ENCODE measurements around the gene NELL1. TPM values are rescaled to one million over a fixed set of nuclear protein-coding genes. Genes with fewer than 3 reads are reported as not detected.
A peak's percentile ranks its signal among the peaks of the same experiment; 100 is the strongest.

The NELL1 gene
- polyA plus RNA-seq, 2 of the 4 experiments (the other 2 are of a cell fraction) = not detected

DNA sequence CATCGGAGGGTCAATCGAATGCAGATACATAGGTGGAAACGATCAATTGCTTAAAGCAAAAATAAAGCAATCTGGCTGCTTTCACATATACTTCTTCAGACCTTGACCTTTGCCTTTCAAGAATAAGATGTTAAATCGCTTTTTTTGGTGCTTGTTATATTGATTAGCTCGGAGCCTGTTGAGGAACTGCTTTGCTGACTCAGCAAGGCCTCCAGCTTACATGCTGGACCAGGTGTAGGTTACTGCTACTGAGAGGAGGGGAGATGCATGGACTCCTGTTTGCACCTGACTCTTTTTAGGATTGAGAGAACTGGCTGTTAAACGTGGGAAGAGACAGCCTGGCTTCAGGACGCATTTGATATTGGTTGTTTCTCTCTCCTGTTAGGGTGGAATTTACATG is 31.3 kb upstream of the NELL1 start:
- WGBS (ENCODE audit: missing lambda C conversion rate) = 31% methylated on average over 7 of the region's 7 CpGs
- Histone ChIP-seq H3K27ac (no peak overlapping the region), H3K9me3 (no peaks in the 10 kb centered on the region), H3K4me3 (no peak overlapping the region), H3K4me2 (no peak overlapping the region), H3K4me1 (no peaks in the 10 kb centered on the region)
- TF ChIP-seq, protein P1, sequence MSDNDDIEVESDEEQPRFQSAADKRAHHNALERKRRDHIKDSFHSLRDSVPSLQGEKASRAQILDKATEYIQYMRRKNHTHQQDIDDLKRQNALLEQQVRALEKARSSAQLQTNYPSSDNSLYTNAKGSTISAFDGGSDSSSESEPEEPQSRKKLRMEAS (IDR thresholded peaks at IDR 0.05) = no peak
- TF ChIP-seq HOXB13 (CRISPR knock-in tag; IDR thresholded peaks at IDR 0.05; ENCODE audit: low read depth) = no peak
- no peak for TF ChIP-seq TFCP2L1 (CRISPR knock-in tag; IDR thresholded peaks at IDR 0.05)
- peak; percentile 88 for TF ChIP-seq MAFK (IDR thresholded peaks at IDR 0.05; ENCODE audit: partially characterized antibody)
- TF ChIP-seq EHMT2 (IDR thresholded peaks at IDR 0.05; ENCODE audit: low read depth) = no peak
- no peak for TF ChIP-seq KDM1A (IDR thresholded peaks at IDR 0.05; ENCODE audit: low read depth)
- TF ChIP-seq RAD21 (conservative IDR thresholded peaks at IDR 0.05 in 1 of 2, IDR thresholded peaks at IDR 0.05 in 1 of 2) = no peak
- TF ChIP-seq PHF8 (IDR thresholded peaks at IDR 0.05; ENCODE audit: borderline replicate concordance, low read depth) = no peak
- ATAC-seq = no peak
- no peak for FAIRE-seq
- POLR2A ChIA-PET = no interaction called here
- DNase-seq (ENCODE audit: low read depth in 1 of 2, low spot score in 1 of 2) = no peak
- CTCF ChIA-PET = interaction anchor here (1.2 to 3.1 kb wide), 4 partner anchors 10 to 28 kb away, joined by 3 to 12 read pairs (median 4); no protein-coding TSS in a partner anchor

DNA sequence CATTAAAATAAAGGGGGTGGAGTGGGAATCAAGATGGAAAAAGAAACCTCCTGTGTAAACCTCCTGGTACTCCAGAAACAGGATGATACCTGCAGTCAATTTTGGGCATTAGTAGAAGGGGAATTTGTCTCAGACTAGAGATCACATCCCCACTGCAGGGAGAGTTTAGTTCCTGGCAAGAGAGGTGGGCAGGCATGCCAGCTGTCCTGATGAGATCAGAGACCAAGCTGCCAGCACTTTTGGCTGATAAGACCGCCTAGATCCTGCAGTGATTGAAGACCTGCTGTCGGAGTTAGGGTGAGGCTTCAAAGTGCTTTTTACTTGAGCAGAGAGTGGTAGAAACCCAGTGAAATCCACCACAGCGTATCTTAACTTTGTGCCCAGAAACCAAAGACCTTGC is 29.7 kb upstream of the NELL1 start:
- no peak overlapping the region for H3K4me2 ChIP-seq
- DNase-seq (ENCODE audit: low read depth in 1 of 2, low spot score in 1 of 2) = no peak
- ATAC-seq = no peak
- no peaks in the 10 kb centered on the region for H3K4me1 ChIP-seq
- TF ChIP-seq CEBPB (IDR thresholded peaks at IDR 0.05) (no peak), POLR2AphosphoS2 (conservative IDR thresholded peaks at IDR 0.05; ENCODE audit: low read length) (no peak), SMC3 (IDR thresholded peaks at IDR 0.05) (no peak), ZSCAN20 (CRISPR knock-in tag; IDR thresholded peaks at IDR 0.05) (no peak), ESRRA (IDR thresholded peaks at IDR 0.05; ENCODE audit: borderline replicate concordance, low read length) (no peak), JUN (IDR thresholded peaks at IDR 0.05) (no peak), EP300 (IDR thresholded peaks at IDR 0.05) (no peak), KDM1A (IDR thresholded peaks at IDR 0.05; ENCODE audit: low read depth) (no peak)
- TF ChIP-seq, protein P2, sequence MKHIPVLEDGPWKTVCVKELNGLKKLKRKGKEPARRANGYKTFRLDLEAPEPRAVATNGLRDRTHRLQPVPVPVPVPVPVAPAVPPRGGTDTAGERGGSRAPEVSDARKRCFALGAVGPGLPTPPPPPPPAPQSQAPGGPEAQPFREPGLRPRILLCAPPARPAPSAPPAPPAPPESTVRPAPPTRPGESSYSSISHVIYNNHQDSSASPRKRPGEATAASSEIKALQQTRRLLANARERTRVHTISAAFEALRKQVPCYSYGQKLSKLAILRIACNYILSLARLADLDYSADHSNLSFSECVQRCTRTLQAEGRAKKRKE (CRISPR knock-in tag; IDR thresholded peaks at IDR 0.05; ENCODE audit: low read depth) = no peak
- TF ChIP-seq, protein P3, sequence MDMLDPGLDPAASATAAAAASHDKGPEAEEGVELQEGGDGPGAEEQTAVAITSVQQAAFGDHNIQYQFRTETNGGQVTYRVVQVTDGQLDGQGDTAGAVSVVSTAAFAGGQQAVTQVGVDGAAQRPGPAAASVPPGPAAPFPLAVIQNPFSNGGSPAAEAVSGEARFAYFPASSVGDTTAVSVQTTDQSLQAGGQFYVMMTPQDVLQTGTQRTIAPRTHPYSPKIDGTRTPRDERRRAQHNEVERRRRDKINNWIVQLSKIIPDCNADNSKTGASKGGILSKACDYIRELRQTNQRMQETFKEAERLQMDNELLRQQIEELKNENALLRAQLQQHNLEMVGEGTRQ (IDR thresholded peaks at IDR 0.05) = no peak
- TF ChIP-seq, protein P4, sequence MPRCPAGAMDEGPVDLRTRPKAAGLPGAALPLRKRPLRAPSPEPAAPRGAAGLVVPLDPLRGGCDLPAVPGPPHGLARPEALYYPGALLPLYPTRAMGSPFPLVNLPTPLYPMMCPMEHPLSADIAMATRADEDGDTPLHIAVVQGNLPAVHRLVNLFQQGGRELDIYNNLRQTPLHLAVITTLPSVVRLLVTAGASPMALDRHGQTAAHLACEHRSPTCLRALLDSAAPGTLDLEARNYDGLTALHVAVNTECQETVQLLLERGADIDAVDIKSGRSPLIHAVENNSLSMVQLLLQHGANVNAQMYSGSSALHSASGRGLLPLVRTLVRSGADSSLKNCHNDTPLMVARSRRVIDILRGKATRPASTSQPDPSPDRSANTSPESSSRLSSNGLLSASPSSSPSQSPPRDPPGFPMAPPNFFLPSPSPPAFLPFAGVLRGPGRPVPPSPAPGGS (IDR thresholded peaks at IDR 0.05) = no peak
- H3K27ac ChIP-seq = no peak overlapping the region
- no peak overlapping the region for H3K4me3 ChIP-seq
- FAIRE-seq = no peak
- no peaks in the 10 kb centered on the region for H3K9me3 ChIP-seq
- 18% methylated on average over 3 of the region's 3 CpGs for WGBS (ENCODE audit: missing lambda C conversion rate)
- POLR2A ChIA-PET = no interaction called here
- CTCF ChIA-PET = interaction anchor here (1.2 to 3.1 kb wide), 2 partner anchors 8 to 14 kb away, joined by 3 to 12 read pairs; no protein-coding TSS in a partner anchor

DNA sequence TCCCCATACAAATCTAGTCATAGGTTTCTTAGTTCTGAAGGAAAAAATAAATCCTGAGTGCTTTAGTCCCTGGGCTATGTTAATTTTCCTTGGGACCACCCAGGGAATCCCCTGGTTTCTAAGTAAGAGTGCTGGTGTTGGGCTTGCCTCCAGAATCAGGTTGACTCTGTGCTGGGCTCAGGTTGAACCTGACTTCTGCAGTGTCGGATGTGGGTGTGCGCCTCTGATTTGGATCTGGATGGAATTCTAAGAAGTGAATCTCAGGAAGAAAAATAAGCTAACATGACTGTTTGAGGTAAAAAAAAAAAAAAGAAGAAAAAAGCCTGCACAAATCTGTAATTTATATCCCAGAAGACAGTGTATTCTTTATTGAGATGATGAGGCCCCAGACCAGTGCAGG is 29.0 kb upstream of the NELL1 start:
- FAIRE-seq = no peak
- no peak for DNase-seq (ENCODE audit: low read depth in 1 of 2, low spot score in 1 of 2)
- Histone ChIP-seq H3K4me2 (no peak overlapping the region), H3K4me1 (no peaks in the 10 kb centered on the region), H3K27ac (no peak overlapping the region), H3K9me3 (no peaks in the 10 kb centered on the region), H3K4me3 (no peak overlapping the region)
- POLR2A ChIA-PET = no interaction called here
- CTCF ChIA-PET = interaction anchor here (3.1 kb wide), 1 partner anchor 8 kb away, joined by 12 read pairs; no protein-coding TSS in a partner anchor
- ATAC-seq = no peak
- 69% methylated on average over 2 of the region's 2 CpGs for WGBS (ENCODE audit: missing lambda C conversion rate)
- TF ChIP-seq EP300 (IDR thresholded peaks at IDR 0.05) (no peak), FOSL2 (IDR thresholded peaks at IDR 0.05) (no peak), FOSL2 (CRISPR knock-in tag; IDR thresholded peaks at IDR 0.05) (no peak), EHMT2 (IDR thresholded peaks at IDR 0.05; ENCODE audit: low read depth) (no peak), HDAC2 (IDR thresholded peaks at IDR 0.05) (no peak), RARB (CRISPR knock-in tag; IDR thresholded peaks at IDR 0.05) (no peak), HOXB13 (CRISPR knock-in tag; IDR thresholded peaks at IDR 0.05; ENCODE audit: low read depth) (no peak), SREBF2 (IDR thresholded peaks at IDR 0.05) (no peak), EHF (CRISPR knock-in tag; IDR thresholded peaks at IDR 0.05) (no peak), RAD21 (conservative IDR thresholded peaks at IDR 0.05 in 1 of 2, IDR thresholded peaks at IDR 0.05 in 1 of 2) (no peak), KDM1A (IDR thresholded peaks at IDR 0.05; ENCODE audit: low read depth) (no peak), HOXB5 (CRISPR knock-in tag; IDR thresholded peaks at IDR 0.05) (no peak), NFE2L2 (conservative IDR thresholded peaks at IDR 0.05; ENCODE audit: low read length) (no peak), NR3C1 (IDR thresholded peaks at IDR 0.05) (no peak), RCOR1 (IDR thresholded peaks at IDR 0.05; ENCODE audit: low read depth, low read length) (no peak), CBX2 (IDR thresholded peaks at IDR 0.05; ENCODE audit: borderline replicate concordance, low read depth) (no peak), ZSCAN20 (CRISPR knock-in tag; IDR thresholded peaks at IDR 0.05) (no peak), MAZ (IDR thresholded peaks at IDR 0.05; ENCODE audit: borderline replicate concordance, low read depth, low read length) (no peak)
- TF ChIP-seq, protein P5, sequence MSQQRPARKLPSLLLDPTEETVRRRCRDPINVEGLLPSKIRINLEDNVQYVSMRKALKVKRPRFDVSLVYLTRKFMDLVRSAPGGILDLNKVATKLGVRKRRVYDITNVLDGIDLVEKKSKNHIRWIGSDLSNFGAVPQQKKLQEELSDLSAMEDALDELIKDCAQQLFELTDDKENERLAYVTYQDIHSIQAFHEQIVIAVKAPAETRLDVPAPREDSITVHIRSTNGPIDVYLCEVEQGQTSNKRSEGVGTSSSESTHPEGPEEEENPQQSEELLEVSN (IDR thresholded peaks at IDR 0.05; ENCODE audit: borderline replicate concordance, low read depth) = no peak

All from A549 (cell line).